Smooth muscle cell (in vitro differentiated cells): ENCODE data around the gene HIVEP3. TPM values are rescaled to one million over a fixed set of nuclear protein-coding genes. Genes with fewer than 3 reads are reported as not detected.

Experiments used
- DNase-seq: peaks from one replicate; lab custom pipeline; 2025; ENCODE audit not compliant: unreplicated experiment; lab: John Stamatoyannopoulos, UW
- H2AFZ ChIP-seq: fragments of 200-600 bp; sonication (generic); 2 replicates; pipeline ENCODE4 v1.6.0; 2016; ENCODE audit warnings: antibody characterized with exemption, low read depth, mild to moderate bottlenecking
- H3F3A ChIP-seq: fragments of 200-600 bp; sonication (generic); 2 replicates; pipeline ENCODE4 v1.6.0; 2017; ENCODE audit warnings: antibody characterized with exemption, low read depth
- H3K27ac ChIP-seq: fragments of 200-600 bp; sonication (generic); 2 replicates; pipeline ENCODE4 v1.5.1; 2016; ENCODE audit warnings: low read depth, mild to moderate bottlenecking
- H3K27me3 ChIP-seq: fragments of 200-600 bp; sonication (generic); 2 replicates; pipeline ENCODE4 v1.6.1; 2016; ENCODE audit warnings: low read depth, mild to moderate bottlenecking
- H3K36me3 ChIP-seq: fragments of 200-600 bp; sonication (generic); 2 replicates; pipeline ENCODE4 v1.5.1; 2016; ENCODE audit warnings: low read depth
- H3K4me1 ChIP-seq: fragments of 200-600 bp; sonication (generic); 2 replicates; pipeline ENCODE4 v1.5.1; 2016; ENCODE audit warnings: low read depth
- H3K4me2 ChIP-seq: fragments of 200-600 bp; sonication (generic); 2 replicates; pipeline ENCODE4 v1.6.0; 2016; ENCODE audit warnings: mild to moderate bottlenecking
- H3K4me3 ChIP-seq: fragments of 200-600 bp; sonication (generic); 2 replicates; pipeline ENCODE4 v1.5.1; 2016; ENCODE audit warnings: mild to moderate bottlenecking
- H3K79me2 ChIP-seq: fragments of 200-600 bp; sonication (generic); 2 replicates; pipeline ENCODE4 v1.6.0; 2016; ENCODE audit warnings: low read depth, mild to moderate bottlenecking
- H3K9ac ChIP-seq: fragments of 200-600 bp; sonication (generic); 2 replicates; pipeline ENCODE4 v1.6.0; 2016; ENCODE audit warnings: low read depth
- H3K9me3 ChIP-seq: fragments of 200-600 bp; sonication (generic); replicated peaks from 2 replicates; pipeline ENCODE4 v1.5.1; 2016; ENCODE audit warnings: low read depth
- H4K20me1 ChIP-seq: fragments of 200-600 bp; sonication (generic); 2 replicates; pipeline ENCODE4 v1.6.0; 2016; ENCODE audit warnings: low read depth
- CTCF ChIP-seq: fragments of 200-600 bp; sonication (generic); IDR thresholded peaks from 2 replicates; pipeline ENCODE4 v1.5.1; 2017; ENCODE audit warnings: borderline replicate concordance, mild to moderate bottlenecking, antibody characterized with exemption; ENCODE audit not compliant: insufficient read depth, poor library complexity, severe bottlenecking
- WGBS: methylation state at CpG from one replicate; pipeline ENCODE4 v1.1.7; 2016; ENCODE audit warnings: low lambda C conversion rate; 5-methylcytosine and 5-hydroxymethylcytosine counted together
- polyA plus RNA-seq: library from polyadenylated mRNA; unstranded; fragments of >200 nt; fragmentation: Nextera tagmentation; extraction: Ambion mirVana; gene quantifications from 2 replicates; pipeline ENCODE4 v1.2.1, GENCODE V29; 2016
- small RNA-seq: library from RNA; depleted of rRNA; stranded (forward); fragments of <200 nt; gene quantifications from one replicate; pipeline ENCODE3, GENCODE V24; 2014
- total RNA-seq: library from RNA; depleted of rRNA; stranded (reverse); fragments of >200 nt; gene quantifications from 2 replicates; pipeline ENCODE4 v1.2.3, GENCODE V29; 2014

Gene HIVEP3
- total and polyA plus RNA-seq, 2 experiments from 2014 or later: 2.1 to 6.4 TPM

GRCh38 chr1:41462680-41463004 is 456.1 kb downstream of the HIVEP3 start:
- no peak overlapping the region for H3K4me3 ChIP-seq
- H4K20me1 ChIP-seq: no peaks in the 10 kb centered on the region
- H3K79me2 ChIP-seq: no peaks in the 10 kb centered on the region
- H3K9ac ChIP-seq: no peak overlapping the region
- H3K9me3 ChIP-seq: no peaks in the 10 kb centered on the region
- no peak overlapping the region for H3K27ac ChIP-seq
- H3K4me2 ChIP-seq: no peak overlapping the region
- no peaks in the 10 kb centered on the region for H3K4me1 ChIP-seq
- WGBS: 100% methylated on average over 2 of the region's 2 CpGs
- H3F3A ChIP-seq: peaks cover 6% of the 10 kb centered on the region
- H3K36me3 ChIP-seq: no peaks in the 10 kb centered on the region
- no peak overlapping the region for H2AFZ ChIP-seq
- H3K27me3 ChIP-seq: no peaks in the 10 kb centered on the region
- DNase-seq: no peak
- no peak for TF ChIP-seq CTCF

- Histone ChIP-seq H2AFZ (no peak overlapping the region), H3K9ac (no peak overlapping the region), H3K4me1 (no peaks in the 10 kb centered on the region), H3K27ac (no peak overlapping the region), H3F3A (peaks cover 6% of the 10 kb centered on the region), H3K4me2 (no peak overlapping the region), H3K27me3 (no peaks in the 10 kb centered on the region), H3K4me3 (no peak overlapping the region), H3K79me2 (no peaks in the 10 kb centered on the region), H4K20me1 (no peaks in the 10 kb centered on the region), H3K36me3 (no peaks in the 10 kb centered on the region), H3K9me3 (no peaks in the 10 kb centered on the region)
- no peak for TF ChIP-seq CTCF
- WGBS: 97% methylated on average over 4 of the region's 4 CpGs
- no peak for DNase-seq
Observed at GRCh38 chr1:41461790-41462679, 456.7 kb downstream of the HIVEP3 start.

- Histone ChIP-seq H3K36me3 (no peaks in the 10 kb centered on the region), H3K27ac (peak overlapping the region; percentile 62), H2AFZ (no peak overlapping the region), H3K4me2 (peak overlapping the region; percentile 54), H3F3A (peaks cover 10% of the 10 kb centered on the region), H4K20me1 (no peaks in the 10 kb centered on the region), H3K9me3 (no peaks in the 10 kb centered on the region), H3K79me2 (no peaks in the 10 kb centered on the region), H3K4me1 (no peaks in the 10 kb centered on the region), H3K4me3 (no peak overlapping the region), H3K9ac (peak overlapping the region; percentile 1), H3K27me3 (no peaks in the 10 kb centered on the region)
- DNase-seq: no peak
- 82% methylated on average over 8 of the region's 10 CpGs for WGBS
- no peak for TF ChIP-seq CTCF
Observed at GRCh38 chr1:41456847-41457540, 461.7 kb downstream of the HIVEP3 start.

Small RNAs within 50 kb of the gene (small RNA-seq; reads per million reads assigned to genes)
- gene RNA5SP45: not detected

Other genes starting within 250 kb of the HIVEP3 start
- not detected in 2 replicates for gene GUCA2B, start 234.5 kb upstream of the HIVEP3 start, total RNA-seq
- gene GUCA2B, start 234.5 kb upstream of the HIVEP3 start, polyA plus RNA-seq: not detected in 2 replicates
- gene GUCA2A, start 245.8 kb upstream of the HIVEP3 start, total RNA-seq: not detected in 2 replicates
- not detected in 2 replicates for gene GUCA2A, start 245.8 kb upstream of the HIVEP3 start, polyA plus RNA-seq